ENCODE results near the gene SPTAN1.

DNA sequence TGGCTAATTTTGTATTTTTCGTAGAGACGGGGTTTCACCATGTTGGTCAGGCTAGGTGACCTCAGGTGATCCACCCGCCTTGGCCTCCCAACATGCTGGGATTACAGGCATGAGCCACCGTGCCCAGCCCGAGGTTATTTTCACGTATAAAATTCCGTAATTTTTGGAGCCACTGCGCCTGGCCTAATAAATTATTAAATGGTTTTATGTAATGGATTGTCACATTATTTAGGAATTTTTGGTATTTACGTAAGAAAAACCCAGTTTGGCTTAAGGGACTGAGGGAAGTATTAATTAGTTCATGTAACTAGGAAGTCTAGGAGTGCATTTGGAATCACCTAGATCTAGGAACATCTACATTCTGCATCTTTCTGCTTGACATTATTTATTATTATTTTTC lies 39.6 kb upstream of the SPTAN1 start:
- TF ChIP-seq POLR2A (IDR thresholded peaks at IDR 0.05; ENCODE audit: low read depth, low read length) (no peak), POLR2AphosphoS5 (IDR thresholded peaks at IDR 0.05; ENCODE audit: low read depth, low read length) (no peak), TAF1 (IDR thresholded peaks at IDR 0.05; ENCODE audit: borderline replicate concordance, low read depth, low read length) (no peak)

Measured in GM12892 (cell line).